ENCODE data around the gene SGK1.
A peak's percentile ranks its signal among the peaks of the same experiment; 100 is the strongest.

SGK1 gene

DNA sequence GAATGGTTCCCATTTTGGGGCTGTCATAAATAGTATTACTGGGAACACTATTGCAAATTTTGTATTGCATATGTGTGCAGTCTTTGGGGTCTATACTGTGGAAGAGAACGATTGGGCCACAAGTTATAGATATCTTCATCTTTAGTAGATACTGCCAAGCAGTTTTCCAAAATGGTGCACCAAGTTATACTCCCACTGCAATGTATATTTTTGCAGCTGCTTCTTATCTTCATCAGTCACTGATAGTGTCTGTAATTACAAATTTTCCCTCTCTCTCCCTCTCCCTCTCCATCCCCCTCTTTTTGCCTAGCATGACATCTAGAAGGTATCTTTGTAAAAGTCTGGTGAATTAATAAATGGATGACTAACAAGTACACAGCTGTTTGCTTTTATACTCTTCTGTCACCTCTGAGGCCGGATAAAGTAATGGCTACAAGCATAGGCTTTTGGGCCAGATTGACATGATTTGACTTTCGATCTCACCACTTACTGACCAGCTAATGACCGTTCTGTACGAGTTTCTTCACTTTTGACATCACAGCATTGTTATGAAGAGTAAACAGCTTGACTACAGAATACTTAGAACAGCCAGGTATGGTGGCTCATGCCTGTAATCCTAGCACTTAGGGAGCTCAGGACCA is 152.2 kb downstream of the SGK1 start:
- DNase-seq, result no peak

DNA sequence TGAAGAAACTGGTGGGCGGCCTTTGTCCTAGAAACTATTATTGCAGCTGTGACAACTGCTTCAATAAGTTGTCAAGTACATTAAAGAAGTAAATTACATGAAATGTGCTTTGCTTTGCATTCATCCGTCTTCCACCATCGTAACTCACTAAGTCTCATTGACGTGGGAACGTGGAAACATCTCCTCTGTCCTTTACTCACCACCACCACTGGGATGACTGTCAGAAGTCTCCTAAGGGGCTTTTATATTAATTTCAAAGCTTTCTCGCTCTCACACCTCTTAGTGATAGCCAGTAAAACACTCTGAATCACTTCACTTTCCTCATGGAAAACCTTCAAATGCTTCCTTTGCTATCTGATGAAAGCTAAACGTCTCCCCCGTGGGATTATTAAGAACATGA is 153.6 kb downstream of the SGK1 start:
- no peak for DNase-seq

DNA sequence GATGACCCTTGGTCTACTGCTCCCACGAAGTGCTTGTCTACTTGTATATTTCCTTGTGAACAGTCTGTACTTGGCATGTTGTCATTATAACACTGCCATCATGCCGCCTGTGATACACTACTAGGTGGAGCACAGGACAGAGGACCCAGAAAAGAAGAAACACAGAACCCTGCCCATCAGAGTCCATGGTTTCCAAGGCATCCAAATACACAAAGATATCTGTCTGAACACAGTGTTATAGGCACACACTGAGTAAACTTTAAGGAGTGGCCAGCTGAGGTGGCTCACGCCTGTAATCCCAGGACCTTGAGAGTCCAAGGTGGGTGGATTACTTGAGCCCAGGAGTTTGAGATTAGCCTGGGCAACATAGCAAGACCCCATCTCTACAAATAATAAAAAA is 155.0 kb downstream of the SGK1 start:
- no peak for DNase-seq

GRCh38 chr6:134161041-134161440 is 156.9 kb downstream of the SGK1 start:
- no peak for DNase-seq

GRCh38 chr6:134152767-134153485 is 165.0 kb downstream of the SGK1 start:
- no peak for DNase-seq

GRCh38 chr6:134148566-134148965 is 169.3 kb downstream of the SGK1 start:
- DNase-seq, result no peak

DNA sequence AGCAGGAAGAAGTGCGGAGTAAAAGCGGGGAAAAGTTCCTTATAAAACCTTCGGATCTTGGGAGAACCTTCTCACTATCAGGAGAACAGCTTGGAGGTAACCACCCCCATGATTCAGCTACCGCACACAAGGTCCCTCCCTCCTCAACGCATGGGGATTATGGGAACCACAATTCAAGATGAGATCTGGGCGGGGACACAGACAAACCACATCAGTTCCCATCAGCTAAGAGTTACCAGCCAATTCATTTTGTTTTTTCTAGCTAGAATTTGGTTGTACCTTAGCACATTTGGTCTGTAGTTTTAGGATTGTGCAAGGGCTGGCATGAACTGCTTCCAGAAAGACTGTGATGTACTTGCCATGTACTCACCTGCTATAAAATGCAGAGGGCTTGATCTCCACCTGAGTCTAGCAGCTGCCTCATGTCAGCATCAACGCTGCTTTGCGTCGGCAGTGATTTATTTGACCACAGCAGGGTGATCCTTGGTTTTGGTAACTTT is 170.8 kb downstream of the SGK1 start:
- no peak for DNase-seq

DNA sequence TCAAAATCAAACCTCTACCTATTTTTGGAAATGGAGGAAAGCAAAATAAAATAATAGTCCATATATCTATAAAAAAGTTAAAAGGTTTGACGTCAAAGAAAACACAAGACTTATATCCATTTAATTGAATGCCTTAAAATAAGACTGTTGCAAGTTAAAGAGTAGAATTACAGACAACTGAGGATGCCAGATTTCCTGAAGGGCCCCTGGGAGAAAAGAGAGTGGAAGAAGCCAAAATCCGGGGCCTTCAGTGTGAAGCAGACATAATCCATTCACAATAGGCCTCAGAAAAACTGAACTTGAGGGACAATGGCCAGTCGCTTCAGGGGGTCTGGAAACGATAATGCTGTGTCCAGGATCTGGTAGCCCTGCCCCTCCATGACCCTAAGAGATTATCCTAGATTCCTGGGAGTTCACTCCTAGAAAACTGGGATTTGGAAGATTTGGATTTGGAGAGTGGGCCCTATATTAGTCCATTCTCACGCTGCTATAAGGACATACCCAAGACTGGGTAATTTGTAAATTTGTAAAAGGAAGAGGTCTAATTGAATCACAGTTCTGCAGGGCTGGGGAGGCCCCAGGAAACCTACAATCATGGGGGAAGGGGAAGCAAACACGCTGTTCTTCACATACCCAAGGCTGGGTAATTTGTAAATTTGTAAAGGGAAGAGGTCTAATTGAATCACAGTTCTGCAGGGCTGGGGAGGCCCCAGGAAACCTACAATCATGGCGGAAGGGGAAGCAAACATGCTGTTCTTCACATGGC is 171.5 kb downstream of the SGK1 start:
- no peak for DNase-seq

GRCh38 chr6:134145786-134146185 is 172.1 kb downstream of the SGK1 start:
- no peak for DNase-seq

DNA sequence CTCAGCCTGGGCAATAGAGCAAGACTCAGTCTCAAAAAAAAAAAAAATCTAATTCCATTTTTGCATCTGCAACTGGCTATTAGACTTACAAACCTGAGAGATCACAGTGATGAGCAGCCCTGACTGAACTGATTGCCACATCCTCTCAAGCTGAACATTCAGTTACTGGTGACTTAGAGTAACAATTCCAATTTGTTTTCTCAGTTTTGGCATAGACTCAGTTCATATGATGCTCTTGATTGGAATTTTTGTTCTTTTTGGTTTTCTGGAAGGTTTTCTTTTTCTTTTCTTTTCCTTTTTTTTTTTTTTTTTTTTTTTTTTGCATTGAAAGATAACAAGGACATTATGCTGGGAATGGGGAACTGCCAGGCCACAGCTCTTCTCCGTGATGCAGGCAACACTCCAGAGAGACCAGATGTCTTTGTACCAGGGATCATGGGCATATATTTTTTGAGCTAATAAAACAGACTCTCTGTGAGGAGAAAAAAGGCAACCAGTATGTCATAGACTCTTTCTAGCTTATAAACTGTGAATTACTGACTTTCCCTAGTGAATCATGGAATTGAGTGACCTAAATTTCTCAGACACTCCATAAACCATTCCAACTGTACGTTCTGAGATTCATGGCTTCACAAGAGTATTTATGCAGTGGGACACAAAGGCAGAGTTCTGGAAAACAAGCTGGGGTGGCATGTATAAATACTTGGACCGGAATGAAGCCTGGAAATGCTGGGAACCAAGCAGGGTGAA is 179.5 kb downstream of the SGK1 start:
- no peak for DNase-seq

GRCh38 chr6:134134654-134135053 is 183.3 kb downstream of the SGK1 start:
- no peak for DNase-seq

- no peak for DNase-seq
Observed at GRCh38 chr6:134132494-134133141, 185.3 kb downstream of the SGK1 start.

GRCh38 chr6:134131530-134132139 is 186.3 kb downstream of the SGK1 start:
- no peak for DNase-seq

DNA sequence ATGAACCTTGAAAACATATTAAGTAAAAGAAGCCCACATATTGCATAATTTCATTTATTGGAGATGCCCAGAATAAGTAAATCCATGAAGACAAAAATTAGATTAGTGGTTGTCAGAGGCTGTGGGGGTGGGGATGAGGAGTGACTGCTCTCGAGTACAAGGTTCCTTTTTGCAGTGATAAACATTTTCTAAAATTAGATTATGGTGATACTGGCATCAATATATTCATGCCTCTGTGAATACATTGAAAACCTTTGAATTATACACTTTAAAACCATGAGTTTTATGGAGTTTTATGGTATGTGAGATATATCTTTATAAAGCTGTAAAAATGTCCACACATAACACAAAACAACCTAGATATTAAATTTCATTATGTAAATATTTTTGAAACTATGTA is 189.8 kb downstream of the SGK1 start:
- no peak for DNase-seq

DNA sequence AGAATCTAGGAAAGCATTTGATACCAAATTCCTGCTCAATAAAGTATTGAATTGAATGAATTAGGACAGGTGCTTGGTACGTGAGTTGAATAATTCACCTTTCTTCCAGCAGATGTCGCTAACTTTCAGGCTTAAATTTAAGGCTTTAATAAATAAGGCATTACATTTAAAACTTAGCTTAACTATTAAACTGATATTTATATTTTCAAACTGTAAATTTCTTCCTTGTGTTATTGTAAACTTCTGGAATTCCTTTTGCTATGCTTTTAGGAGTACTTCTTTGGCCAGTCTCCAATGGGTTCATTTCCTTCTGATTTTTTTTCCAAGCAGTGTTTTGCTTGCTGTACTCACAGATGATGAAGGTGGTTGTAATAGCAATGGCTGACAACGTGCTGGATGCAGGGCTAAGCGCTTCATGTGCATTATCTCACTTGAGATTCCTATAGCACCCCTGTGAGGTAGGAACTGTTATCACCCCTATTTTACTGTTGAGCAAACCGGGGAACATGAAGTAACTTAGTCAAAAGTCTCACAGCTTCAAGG is 194.2 kb downstream of the SGK1 start:
- DNase-seq, result peak in 5 of 6 experiments; percentile 5 to 67 (median 41)

DNA sequence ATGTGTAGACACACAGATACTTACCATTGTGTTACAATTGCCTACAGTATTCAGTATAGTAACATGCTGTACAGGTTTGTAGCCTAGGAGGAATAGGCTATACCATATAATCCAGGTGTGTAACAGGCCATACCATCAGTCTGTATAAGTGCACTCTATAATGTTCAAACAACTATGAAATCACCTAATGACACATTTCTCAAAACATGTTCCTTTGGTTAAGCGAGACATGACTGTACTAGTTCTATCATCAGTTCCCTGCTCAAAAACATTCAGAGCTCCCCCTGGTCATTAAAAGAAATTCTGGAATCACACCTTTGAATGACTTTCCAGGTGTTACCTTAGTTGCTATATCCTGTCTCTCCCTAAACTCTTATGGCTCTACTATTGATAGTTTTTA is 195.1 kb downstream of the SGK1 start:
- no peak for DNase-seq

- DNase-seq, result no peak
Observed at GRCh38 chr6:134119486-134119885, 198.4 kb downstream of the SGK1 start.
